Ovary (tissue), 9 donors: ENCODE measurements around the gene HOXA6. TPM values are rescaled to one million over a fixed set of nuclear protein-coding genes. Genes with fewer than 3 reads are reported as not detected.

ENCODE experiments used
- DNase-seq, 5 donors: peaks; one replicate each; pipeline ENCODE4 v3.0.0-alpha.2; 2019 to 2020
- H3K27ac ChIP-seq, 2 donors: fragments of 200-600 bp; one replicate each; pipeline versions ENCODE4 v1.5.1 to v1.8.0; 2019 to 2022
- H3K27me3 ChIP-seq: fragments of 200-600 bp; one replicate; pipeline ENCODE4 v1.8.0; 2022
- H3K36me3 ChIP-seq: fragments of 200-600 bp; sonication (generic); one replicate; pipeline ENCODE4 v1.5.1; 2019
- H3K4me1 ChIP-seq: one replicate; pipeline ENCODE4 v1.8.1; 2013; ENCODE audit warnings: mild to moderate bottlenecking, moderate library complexity; ENCODE audit not compliant: insufficient read depth
- H3K4me3 ChIP-seq: fragments of 200-600 bp; sonication (generic); one replicate; pipeline ENCODE4 v1.5.1; 2017
- H3K9me3 ChIP-seq, 2 donors: fragments of 200-600 bp in 1 of 2; sonication (generic) in 1 of 2; one replicate each; pipeline versions ENCODE4 v1.5.1 to v1.8.1; 2013 to 2019; ENCODE audit warnings: mild to moderate bottlenecking in 1 of 2, moderate library complexity in 1 of 2
- CTCF ChIP-seq, 3 donors: fragments of 450-650 bp in 2 of 3; fragments of 200-600 bp in 1 of 3; IDR thresholded peaks; one replicate each; pipeline versions ENCODE4 v1.5.1 to v1.8.0; 2016 to 2022; ENCODE audit warnings: antibody characterized with exemption in 3 of 3, mild to moderate bottlenecking in 1 of 3
- EP300 ChIP-seq: sonication (generic); formaldehyde crosslinking; IDR thresholded peaks from one replicate; pipeline ENCODE4 v1.6.1; 2017; ENCODE audit warnings: antibody characterized with exemption
- POLR2A ChIP-seq: fragments of 450-650 bp; IDR thresholded peaks from one replicate; pipeline ENCODE4 v1.6.1; 2017; ENCODE audit warnings: antibody characterized with exemption, mild to moderate bottlenecking, moderate library complexity
- WGBS, 3 donors: extraction: QIAGEN DNeasy Blood & Tissue Kit in 1 of 3; methylation state at CpG; one replicate each; pipeline versions ENCODE4 v1.1.5 to v1.1.7; 2013 to 2017; 5-methylcytosine and 5-hydroxymethylcytosine counted together
- intact Hi-C, 4 donors: fragments of 100-400 bp; cut with DNase I; formaldehyde crosslinking; loops; one replicate each; pipeline versions ENCODE4 v1.11.0 to v1.15.1; 2022 to 2023
- polyA plus RNA-seq, 2 donors: library from polyadenylated mRNA; stranded (reverse); fragments of 200-250 nt in 1 of 2; fragments of 350-450 nt in 1 of 2; fragmentation: Illumina TruSeq in 1 of 2; extraction: RNeasy Lipid Tissue Mini Kit (QIAGEN cat#74804) in 1 of 2; gene quantifications; one replicate each; pipeline ENCODE4 v1.2.3, GENCODE V29; 2013 to 2014
- total RNA-seq, 7 donors: library from RNA; depleted of rRNA in 2 of 7; stranded (reverse); fragments of >200 nt in 2 of 7; fragmentation: NEBNext Ultra II Directional in 3 of 7; extraction: Animal tissue kit (Norgen Biotek cat#: 25700) in 3 of 7; gene quantifications; one replicate each; pipeline versions ENCODE4 v1.1.0 to v1.2.4, GENCODE V29; 2016 to 2023
- donor health status: DM: no; HTN: no; CAD: no; lungs with moderate emphysema.
- donor health status: DM: no; HTN: no; CAD: no.
- donor health status: Bipolar disorder and iron deficiency.
- donor health status: DM: yes; HTN: yes; CAD: no.
- donor health status: DM: no; HTN: no; CAD: no.
- donor health status: DM: yes; HTN: yes; CAD: no.

Gene HOXA6
- total and polyA plus RNA-seq, 9 donors = 0.29 to 4.2 (median 0.39) TPM; not detected in 1

- 46 to 64% (median 48%) methylated on average over 30 of the region's 30 CpGs for WGBS, 3 donors
- H3K36me3 ChIP-seq = no peaks in the 10 kb centered on the region
- peaks cover 1% of the 10 kb centered on the region for H3K4me1 ChIP-seq
- H3K9me3 ChIP-seq = peaks cover 0 to 6% of the 10 kb centered on the region in 2 donors
- H3K27ac ChIP-seq = no peak overlapping the region
- intact Hi-C loops = loop anchor here in 3 of 4 donors (5.0 kb wide), 2 partner anchors 285 to 290 kb away; no protein-coding TSS in a partner anchor
- no peak for DNase-seq
- H3K27me3 ChIP-seq = no peaks in the 10 kb centered on the region
- TF ChIP-seq POLR2A = no peak
- TF ChIP-seq EP300 = no peak
- TF ChIP-seq CTCF (IDR thresholded peaks at IDR 0.05) = no peak
- peak overlapping the region; percentile 34 for H3K4me3 ChIP-seq
These were observed 5.5 kb downstream of the HOXA6 start for GRCh38 chr7:27141923-27142579.

- Histone ChIP-seq H3K36me3 (no peaks in the 10 kb centered on the region), H3K27ac (no peak overlapping the region), H3K9me3 (peaks cover 0 to 6% of the 10 kb centered on the region in 2 donors), H3K27me3 (no peaks in the 10 kb centered on the region), H3K4me3 (peak overlapping the region; percentile 34), H3K4me1 (peaks cover 1% of the 10 kb centered on the region)
- no peak for DNase-seq
- intact Hi-C loops = loop anchor here in 3 of 4 donors (5.0 kb wide), 2 partner anchors 284 to 289 kb away; no protein-coding TSS in a partner anchor
- TF ChIP-seq CTCF (IDR thresholded peaks at IDR 0.05) (no peak), EP300 (no peak), POLR2A (no peak)
- 85 to 88% (median 87%) methylated on average over 18 of the region's 18 CpGs for WGBS, 3 donors
These were observed 6.2 kb downstream of the HOXA6 start for GRCh38 chr7:27141137-27141922.

GRCh38 chr7:27140126-27140857 is 7.3 kb downstream of the HOXA6 start:
- peaks cover 1% of the 10 kb centered on the region for H3K4me1 ChIP-seq
- no peak overlapping the region for H3K27ac ChIP-seq
- DNase-seq = no peak
- no peaks in the 10 kb centered on the region for H3K36me3 ChIP-seq
- no peaks in the 10 kb centered on the region for H3K9me3 ChIP-seq
- intact Hi-C loops = loop anchor here in 3 of 4 donors (5.0 kb wide), 2 partner anchors 283 to 288 kb away; no protein-coding TSS in a partner anchor
- no peak overlapping the region for H3K4me3 ChIP-seq
- TF ChIP-seq CTCF (IDR thresholded peaks at IDR 0.05) (no peak), POLR2A (no peak), EP300 (no peak)
- 77 to 85% (median 78%) methylated on average over 15 of the region's 15 CpGs for WGBS, 3 donors
- H3K27me3 ChIP-seq = no peaks in the 10 kb centered on the region
